HCT116 (cell line): Measurements from ENCODE around the gene RAB6C. TPM values are rescaled to one million over a fixed set of nuclear protein-coding genes. Genes with fewer than 3 reads are reported as not detected.

ENCODE experiments used
- ATAC-seq: fragments of 200-7000 bp; cut with Tn5 transposase; 2 replicates; pipeline ENCODE4 v1.9.1; 2020; ENCODE audit warnings: mild to moderate bottlenecking, moderate library complexity
- BruUV-seq: library from RNA; stranded (reverse); fragments of 400-500 nt; replicated peaks from 2 replicates; lab custom pipeline; 2021; lab: Mats Ljungman, UMichigan
- CTCF ChIA-PET: fragments of 300-600 bp; sonication (Branson Sonifier 250); formaldehyde crosslinking; loops from one replicate; lab custom pipeline; 2021; ENCODE audit warnings: antibody characterized with exemption; lab: Charles Lee
- POLR2A ChIA-PET: fragments of 300-600, 350-600 bp; sonication (Branson Sonifier 250); formaldehyde crosslinking; loops from one replicate; lab custom pipeline; 2021; ENCODE audit warnings: antibody characterized with exemption; lab: Charles Lee
- RAD21 ChIA-PET, 2 experiments: fragments of 300-600 bp; sonication (Branson Sonifier 250); formaldehyde crosslinking; loops; one replicate each; lab custom pipeline; 2023; ENCODE audit warnings: low total read pairs in 2 of 2; ENCODE audit not compliant: uncharacterized antibody in 2 of 2, unreplicated experiment in 2 of 2, low non-redundant PET in 1 of 2; lab: Charles Lee
- DNase-seq: peaks from one replicate; pipeline ENCODE4 v3.0.0-alpha.2; 2010; ENCODE audit warnings: low read depth, low spot score
- H2AFZ ChIP-seq: fragments of 200-600 bp; shearing (Covaris generic), sonication (generic); 2 replicates; pipeline ENCODE4 v1.6.1; 2017; ENCODE audit warnings: low read depth, mixed run types, mixed read lengths, antibody characterized with exemption, low read length; ENCODE audit not compliant: poor library complexity, severe bottlenecking
- H3K27ac ChIP-seq: 2 replicates; pipeline ENCODE4 v1.5.1; 2012; ENCODE audit warnings: low read depth, low read length
- H3K27me3 ChIP-seq: fragments of 200-600 bp; sonication (generic); 2 replicates; pipeline ENCODE4 v1.6.1; 2016; ENCODE audit warnings: mixed run types, low read length, mixed read lengths; ENCODE audit not compliant: insufficient read depth
- H3K36me3 ChIP-seq, 2 experiments: fragments of 200-500 bp in 1 of 2; fragments of 200-600 bp in 1 of 2; sonication (Bioruptor generic) in 1 of 2; sonication (generic) in 1 of 2; 2 replicates each; pipeline versions ENCODE4 v1.5.1 to v1.6.1; 2014 to 2016; ENCODE audit warnings: low read length in 2 of 2, inconsistent platforms in 1 of 2, mixed read lengths in 1 of 2, mixed run types in 1 of 2; ENCODE audit not compliant: insufficient read depth in 2 of 2, control insufficient read depth in 1 of 2
- H3K4me1 ChIP-seq, 2 experiments: fragments of 200-600 bp in 1 of 2; sonication (generic) in 1 of 2; 2 replicates each; pipeline versions ENCODE4 v1.5.1 to v1.6.1; 2012 to 2017; ENCODE audit warnings: low read length in 2 of 2, inconsistent platforms in 1 of 2, mild to moderate bottlenecking in 1 of 2, mixed read lengths in 1 of 2, mixed run types in 1 of 2, moderate library complexity in 1 of 2; ENCODE audit not compliant: insufficient read depth in 2 of 2, control insufficient read depth in 1 of 2
- H3K4me2 ChIP-seq: fragments of 200-600 bp; sonication (generic); 2 replicates; pipeline ENCODE4 v1.6.1; 2017; ENCODE audit warnings: mixed run types, low read length, mixed read lengths
- H3K4me3 ChIP-seq, 2 experiments: fragments of 200-600 bp in 1 of 2; sonication (generic) in 1 of 2; replicated peaks in 1 of 2; 2 replicates each; pipeline ENCODE4 v1.5.1; 2011 to 2016; ENCODE audit warnings: low read length in 2 of 2, control low read depth in 1 of 2, low read depth in 1 of 2, mild to moderate bottlenecking in 1 of 2, mixed read lengths in 1 of 2, mixed run types in 1 of 2
- H3K79me2 ChIP-seq: fragments of 200-600 bp; sonication (generic); 2 replicates; pipeline ENCODE4 v1.6.1; 2017; ENCODE audit warnings: mild to moderate bottlenecking, mixed run types, low read length, moderate library complexity, mixed read lengths; ENCODE audit not compliant: insufficient read depth
- H3K9ac ChIP-seq: fragments of 200-600 bp; sonication (generic); 2 replicates; pipeline ENCODE4 v1.6.1; 2016; ENCODE audit warnings: low read length, mixed read lengths
- H3K9me2 ChIP-seq: fragments of 200-600 bp; sonication (generic), shearing (Covaris generic); 2 replicates; pipeline ENCODE4 v1.6.1; 2017; ENCODE audit warnings: mixed run types, mild to moderate bottlenecking, moderate library complexity; ENCODE audit not compliant: insufficient read depth
- H3K9me3 ChIP-seq, 2 experiments: fragments of 200-500 bp in 1 of 2; fragments of 200-600 bp in 1 of 2; sonication (Bioruptor generic) in 1 of 2; sonication (generic) in 1 of 2; 2 replicates each; pipeline ENCODE4 v1.6.1; 2014 to 2017; ENCODE audit warnings: low read length in 2 of 2, mixed read lengths in 2 of 2, inconsistent platforms in 1 of 2, low read depth in 1 of 2, mild to moderate bottlenecking in 1 of 2, mixed run types in 1 of 2, moderate library complexity in 1 of 2; ENCODE audit not compliant: control insufficient read depth in 1 of 2, insufficient read depth in 1 of 2
- H4K20me1 ChIP-seq: fragments of 200-600 bp; sonication (generic), shearing (Covaris generic); 2 replicates; pipeline ENCODE4 v1.6.1; 2017; ENCODE audit warnings: mixed run types, mild to moderate bottlenecking, moderate library complexity; ENCODE audit not compliant: insufficient read depth
- FOSL1 ChIP-seq: IDR thresholded peaks from 2 replicates; pipeline ENCODE4 v1.6.1; 2012; ENCODE audit warnings: low read depth
- ZFX ChIP-seq: fragments of 450-650 bp; IDR thresholded peaks from 2 replicates; pipeline ENCODE4 v1.6.1; 2017
- intact Hi-C: fragments of 100-400 bp; cut with micrococcal nuclease; formaldehyde crosslinking; loops from 2 replicates; pipeline ENCODE4 v1.10.0; 2022
- total RNA-seq: library from RNA; stranded (reverse); gene quantifications from one replicate; pipeline ENCODE4 v1.2.1, GENCODE V29; 2021; ENCODE audit not compliant: unreplicated experiment
- TF ChIP-seq, protein P1 (sequence below), 3 experiments: fragments of 200-600 bp in 1 of 3; sonication (generic) in 1 of 3; IDR thresholded peaks in 2 of 3; conservative IDR thresholded peaks in 1 of 3; 2 replicates each; pipeline ENCODE4 v1.5.1; 2012 to 2017; ENCODE audit warnings: low read depth in 2 of 3, low read length in 2 of 3, antibody characterized with exemption in 1 of 3, borderline replicate concordance in 1 of 3, control low read depth in 1 of 3, mild to moderate bottlenecking in 1 of 3, mixed read lengths in 1 of 3, mixed run types in 1 of 3, moderate library complexity in 1 of 3; ENCODE audit not compliant: insufficient read depth in 1 of 3
- TF ChIP-seq, protein P2 (sequence below): IDR thresholded peaks from 2 replicates; pipeline ENCODE4 v1.6.1; 2012; ENCODE audit warnings: low read depth

The RAB6C gene
- total RNA-seq, 1 experiment from 2014 or later: not detected

DNA sequence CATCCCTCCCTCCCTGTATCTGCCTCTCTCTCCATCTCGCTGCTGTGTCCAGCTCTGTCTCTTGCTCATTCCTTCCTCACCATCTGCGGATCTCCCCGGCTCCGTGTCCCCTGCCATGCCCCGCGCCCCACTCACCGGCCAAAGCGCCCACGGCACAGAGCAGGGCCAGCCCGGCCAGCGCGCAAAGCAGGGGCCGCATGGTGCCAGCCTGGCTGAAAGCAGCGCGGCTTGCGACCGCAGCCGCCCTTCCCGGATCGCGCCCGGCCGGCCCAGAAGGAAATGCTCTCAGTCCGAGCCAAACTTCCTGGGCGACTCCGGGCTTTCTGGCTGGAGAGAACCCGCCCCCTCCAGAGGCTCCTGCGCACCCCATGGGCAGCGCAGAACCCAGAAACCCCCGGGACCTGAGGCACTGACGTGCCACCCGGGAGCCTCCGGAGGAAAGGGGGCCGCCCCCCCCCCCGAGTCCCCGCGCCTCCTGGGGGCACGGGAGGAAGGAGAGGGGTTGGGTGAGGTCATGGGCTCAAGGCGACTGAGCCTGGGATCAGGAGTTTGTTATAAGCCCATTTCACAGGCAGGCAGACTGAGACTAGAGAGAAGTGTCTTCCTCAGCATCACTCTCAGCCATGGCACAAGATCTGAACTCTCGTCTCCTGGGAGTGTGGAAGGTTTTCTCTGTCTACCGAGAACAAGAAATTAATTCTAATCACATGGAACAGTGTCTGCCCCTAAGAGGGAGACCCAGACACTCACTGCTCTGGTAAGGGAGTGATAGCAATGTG, 45.2 kb upstream of the RAB6C start:
- ChIA-PET RAD21 (no interaction called here), CTCF (no interaction called here), POLR2A (no interaction called here)
- intact Hi-C loops: no loop called here
- DNase-seq (no peak), ATAC-seq (no peak)
- no peaks in the 10 kb centered on the region for H3K9me3 ChIP-seq
- H4K20me1 ChIP-seq: no peaks in the 10 kb centered on the region
- H3K9ac ChIP-seq: no peak overlapping the region
- H3K4me3 ChIP-seq: no peak overlapping the region
- H3K27ac ChIP-seq: no peak overlapping the region
- H3K27me3 ChIP-seq: no peaks in the 10 kb centered on the region
- no peaks in the 10 kb centered on the region for H3K4me1 ChIP-seq
- no TSS peak for BruUV-seq
- H3K9me2 ChIP-seq: no peaks in the 10 kb centered on the region
- no peak overlapping the region for H2AFZ ChIP-seq
- no peaks in the 10 kb centered on the region for H3K79me2 ChIP-seq
- TF ChIP-seq FOSL1 (no peak), ZFX (no peak)
- TF ChIP-seq, protein P1, sequence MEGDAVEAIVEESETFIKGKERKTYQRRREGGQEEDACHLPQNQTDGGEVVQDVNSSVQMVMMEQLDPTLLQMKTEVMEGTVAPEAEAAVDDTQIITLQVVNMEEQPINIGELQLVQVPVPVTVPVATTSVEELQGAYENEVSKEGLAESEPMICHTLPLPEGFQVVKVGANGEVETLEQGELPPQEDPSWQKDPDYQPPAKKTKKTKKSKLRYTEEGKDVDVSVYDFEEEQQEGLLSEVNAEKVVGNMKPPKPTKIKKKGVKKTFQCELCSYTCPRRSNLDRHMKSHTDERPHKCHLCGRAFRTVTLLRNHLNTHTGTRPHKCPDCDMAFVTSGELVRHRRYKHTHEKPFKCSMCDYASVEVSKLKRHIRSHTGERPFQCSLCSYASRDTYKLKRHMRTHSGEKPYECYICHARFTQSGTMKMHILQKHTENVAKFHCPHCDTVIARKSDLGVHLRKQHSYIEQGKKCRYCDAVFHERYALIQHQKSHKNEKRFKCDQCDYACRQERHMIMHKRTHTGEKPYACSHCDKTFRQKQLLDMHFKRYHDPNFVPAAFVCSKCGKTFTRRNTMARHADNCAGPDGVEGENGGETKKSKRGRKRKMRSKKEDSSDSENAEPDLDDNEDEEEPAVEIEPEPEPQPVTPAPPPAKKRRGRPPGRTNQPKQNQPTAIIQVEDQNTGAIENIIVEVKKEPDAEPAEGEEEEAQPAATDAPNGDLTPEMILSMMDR (IDR thresholded peaks at IDR 0.05 in 2 of 3, conservative IDR thresholded peaks at IDR 0.05 in 1 of 3; ENCODE audit: borderline replicate concordance in 1 of 3, insufficient read depth in 1 of 3, low read depth in 2 of 3, low read length in 2 of 3): no peak
- TF ChIP-seq, protein P2, sequence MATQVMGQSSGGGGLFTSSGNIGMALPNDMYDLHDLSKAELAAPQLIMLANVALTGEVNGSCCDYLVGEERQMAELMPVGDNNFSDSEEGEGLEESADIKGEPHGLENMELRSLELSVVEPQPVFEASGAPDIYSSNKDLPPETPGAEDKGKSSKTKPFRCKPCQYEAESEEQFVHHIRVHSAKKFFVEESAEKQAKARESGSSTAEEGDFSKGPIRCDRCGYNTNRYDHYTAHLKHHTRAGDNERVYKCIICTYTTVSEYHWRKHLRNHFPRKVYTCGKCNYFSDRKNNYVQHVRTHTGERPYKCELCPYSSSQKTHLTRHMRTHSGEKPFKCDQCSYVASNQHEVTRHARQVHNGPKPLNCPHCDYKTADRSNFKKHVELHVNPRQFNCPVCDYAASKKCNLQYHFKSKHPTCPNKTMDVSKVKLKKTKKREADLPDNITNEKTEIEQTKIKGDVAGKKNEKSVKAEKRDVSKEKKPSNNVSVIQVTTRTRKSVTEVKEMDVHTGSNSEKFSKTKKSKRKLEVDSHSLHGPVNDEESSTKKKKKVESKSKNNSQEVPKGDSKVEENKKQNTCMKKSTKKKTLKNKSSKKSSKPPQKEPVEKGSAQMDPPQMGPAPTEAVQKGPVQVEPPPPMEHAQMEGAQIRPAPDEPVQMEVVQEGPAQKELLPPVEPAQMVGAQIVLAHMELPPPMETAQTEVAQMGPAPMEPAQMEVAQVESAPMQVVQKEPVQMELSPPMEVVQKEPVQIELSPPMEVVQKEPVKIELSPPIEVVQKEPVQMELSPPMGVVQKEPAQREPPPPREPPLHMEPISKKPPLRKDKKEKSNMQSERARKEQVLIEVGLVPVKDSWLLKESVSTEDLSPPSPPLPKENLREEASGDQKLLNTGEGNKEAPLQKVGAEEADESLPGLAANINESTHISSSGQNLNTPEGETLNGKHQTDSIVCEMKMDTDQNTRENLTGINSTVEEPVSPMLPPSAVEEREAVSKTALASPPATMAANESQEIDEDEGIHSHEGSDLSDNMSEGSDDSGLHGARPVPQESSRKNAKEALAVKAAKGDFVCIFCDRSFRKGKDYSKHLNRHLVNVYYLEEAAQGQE: no peak
- TF ChIP-seq, all 23 proteins: peak for 0
- H3K4me2 ChIP-seq: no peak overlapping the region
- no peaks in the 10 kb centered on the region for H3K36me3 ChIP-seq
